CD14-positive monocyte (primary cell): ENCODE measurements around the gene H1-8. TPM values are rescaled to one million over a fixed set of nuclear protein-coding genes. Genes with fewer than 3 reads are reported as not detected.

Experiments used
- DNase-seq, 3 donors: peaks; one replicate each; pipeline ENCODE4 v3.0.0-alpha.2; 2011 to 2022
- H2AFZ ChIP-seq: 2 replicates; pipeline ENCODE4 v1.6.0; 2012; ENCODE audit warnings: mild to moderate bottlenecking, low read depth, low read length, inconsistent platforms; ENCODE audit not compliant: insufficient read depth, poor library complexity, severe bottlenecking
- H3K27ac ChIP-seq, 2 donors: 1 replicate in 1 of 2; 2 replicates in 1 of 2; pipeline ENCODE4 v1.5.1; 2012 to 2013; ENCODE audit warnings: low read length in 2 of 2, control low read depth in 1 of 2, inconsistent platforms in 1 of 2, low read depth in 1 of 2, mild to moderate bottlenecking in 1 of 2
- H3K27me3 ChIP-seq, 2 donors: one replicate each; pipeline versions ENCODE4 v1.6.0 to v1.6.1; 2011 to 2013; ENCODE audit warnings: low read length in 2 of 2; ENCODE audit not compliant: control insufficient read depth in 2 of 2, insufficient read depth in 2 of 2
- H3K36me3 ChIP-seq, 2 donors: replicated peaks in 1 of 2; 1 replicate in 1 of 2; 2 replicates in 1 of 2; pipeline versions ENCODE4 v1.5.1 to v1.6.1; 2012 to 2013; ENCODE audit warnings: low read length in 2 of 2, control low read depth in 1 of 2, inconsistent platforms in 1 of 2, mild to moderate bottlenecking in 1 of 2; ENCODE audit not compliant: insufficient read depth in 2 of 2, control insufficient read depth in 1 of 2
- H3K4me1 ChIP-seq, 2 donors: 1 replicate in 1 of 2; 2 replicates in 1 of 2; pipeline versions ENCODE4 v1.5.1 to v1.6.1; 2012 to 2013; ENCODE audit warnings: low read length in 2 of 2, control low read depth in 1 of 2, inconsistent platforms in 1 of 2, mild to moderate bottlenecking in 1 of 2, moderate library complexity in 1 of 2; ENCODE audit not compliant: insufficient read depth in 2 of 2, control insufficient read depth in 1 of 2
- H3K4me2 ChIP-seq: replicated peaks from 2 replicates; pipeline ENCODE3; 2012; ENCODE audit warnings: low read length, moderate library complexity, mild to moderate bottlenecking; ENCODE audit not compliant: poor library complexity, severe bottlenecking; ENCODE audit errors: extremely low read depth
- H3K4me3 ChIP-seq, 3 experiments: fragments of 200-600 bp in 1 of 3; sonication (generic) in 1 of 3; replicated peaks in 1 of 3; 1 replicate in 2 of 3; 2 replicates in 1 of 3; pipeline ENCODE4 v1.5.1; 2011 to 2013; ENCODE audit warnings: low read length in 3 of 3, mild to moderate bottlenecking in 3 of 3, control low read depth in 2 of 3, low read depth in 2 of 3, inconsistent platforms in 1 of 3, moderate library complexity in 1 of 3
- H3K79me2 ChIP-seq: 2 replicates; pipeline ENCODE4 v1.6.0; 2012; ENCODE audit warnings: mild to moderate bottlenecking, control low read depth, inconsistent platforms, low read length, moderate library complexity; ENCODE audit not compliant: insufficient read depth
- H3K9ac ChIP-seq: 2 replicates; pipeline ENCODE4 v1.6.0; 2017; ENCODE audit warnings: low read length, mild to moderate bottlenecking; ENCODE audit not compliant: insufficient read depth, poor library complexity, severe bottlenecking
- H3K9me3 ChIP-seq, 2 donors: replicated peaks in 1 of 2; 1 replicate in 1 of 2; 2 replicates in 1 of 2; pipeline versions ENCODE4 v1.5.1 to v1.6.1; 2012 to 2013; ENCODE audit warnings: low read length in 2 of 2, control low read depth in 1 of 2; ENCODE audit not compliant: control insufficient read depth in 1 of 2, insufficient read depth in 1 of 2
- H4K20me1 ChIP-seq: 2 replicates; pipeline ENCODE4 v1.6.0; 2012; ENCODE audit warnings: mild to moderate bottlenecking, low read length, control low read depth, moderate library complexity; ENCODE audit not compliant: insufficient read depth
- H3K27ac Mint-ChIP-seq, 7 donors: one replicate each; pipeline ENCODE4 v1.8.0; 2020; ENCODE audit warnings: mild to moderate bottlenecking in 7 of 7, mixed read lengths in 7 of 7, moderate library complexity in 6 of 7, inconsistent platforms in 2 of 7
- H3K27me3 Mint-ChIP-seq, 3 donors: one replicate each; pipeline ENCODE4 v1.8.0; 2021 to 2022; ENCODE audit warnings: low read depth in 3 of 3, mild to moderate bottlenecking in 3 of 3, mixed read lengths in 3 of 3, moderate library complexity in 3 of 3, inconsistent platforms in 1 of 3
- H3K36me3 Mint-ChIP-seq, 2 donors: one replicate each; pipeline ENCODE4 v1.8.0; 2020; ENCODE audit warnings: mixed read lengths in 2 of 2, inconsistent platforms in 1 of 2, mild to moderate bottlenecking in 1 of 2
- H3K4me1 Mint-ChIP-seq: one replicate; pipeline ENCODE4 v1.8.0; 2020; ENCODE audit warnings: mild to moderate bottlenecking, mixed read lengths
- H3K4me3 Mint-ChIP-seq, 2 donors: one replicate each; pipeline ENCODE4 v1.8.0; 2020; ENCODE audit warnings: mild to moderate bottlenecking in 2 of 2, mixed read lengths in 2 of 2, moderate library complexity in 1 of 2
- H3K9me3 Mint-ChIP-seq, 7 donors: one replicate each; pipeline ENCODE4 v1.8.0; 2020 to 2022; ENCODE audit warnings: mixed read lengths in 7 of 7, mild to moderate bottlenecking in 6 of 7, moderate library complexity in 6 of 7, inconsistent platforms in 2 of 7
- CTCF ChIP-seq: fragments of 200-600 bp; IDR thresholded peaks from one replicate; pipeline ENCODE4 v1.8.0; 2022; ENCODE audit warnings: antibody characterized with exemption, mild to moderate bottlenecking
- WGBS: methylation state at CpG from one replicate; pipeline ENCODE4 v1.1.5; 2013; ENCODE audit warnings: missing lambda C conversion rate; ENCODE audit not compliant: insufficient coverage; 5-methylcytosine and 5-hydroxymethylcytosine counted together
- intact Hi-C, 2 donors: fragments of 100-400 bp; cut with micrococcal nuclease; formaldehyde crosslinking; loops; one replicate each; pipeline versions ENCODE4 v1.15.0 to v1.15.1; 2023
- polyA plus RNA-seq, 3 donors: library from polyadenylated mRNA; depleted of rRNA in 1 of 3; unstranded in 2 of 3; stranded (reverse) in 1 of 3; fragments of 300-500 nt in 2 of 3; fragments of >200 nt in 1 of 3; fragmentation: Illumina TruSeq in 2 of 3; gene quantifications; 1 replicate in 2 of 3; 2 replicates in 1 of 3; pipeline ENCODE4 v1.2.3, GENCODE V29; 2012 to 2021

The H1-8 gene
- polyA plus RNA-seq, 3 donors, result not detected

GRCh38 chr3:129520960-129521359, 22.0 kb upstream of the H1-8 start:
- H3K27me3 Mint-ChIP-seq, result peaks cover 0 to 3% (median 0%) of the 10 kb centered on the region in 3 donors
- no peak for TF ChIP-seq CTCF
- H3K79me2 ChIP-seq, result no peaks in the 10 kb centered on the region
- no peak overlapping the region for H2AFZ ChIP-seq
- no peak overlapping the region for H3K27ac ChIP-seq
- H3K27me3 ChIP-seq, result no peaks in the 10 kb centered on the region
- H4K20me1 ChIP-seq, result no peaks in the 10 kb centered on the region
- intact Hi-C loops, result no loop called here
- H3K4me3 Mint-ChIP-seq, result no peak overlapping the region
- no peak overlapping the region for H3K4me3 ChIP-seq
- peaks cover 0 to 5% (median 0%) of the 10 kb centered on the region in 7 donors for H3K9me3 Mint-ChIP-seq
- H3K36me3 ChIP-seq, result peaks cover 6 to 14% of the 10 kb centered on the region in 2 donors
- DNase-seq, result no peak
- no peak overlapping the region for H3K27ac Mint-ChIP-seq
- H3K9ac ChIP-seq, result no peak overlapping the region
- H3K9me3 ChIP-seq, result no peaks in the 10 kb centered on the region
- H3K4me1 Mint-ChIP-seq, result peaks cover 30% of the 10 kb centered on the region
- H3K4me2 ChIP-seq, result no peak overlapping the region
- 85% methylated on average over 3 of the region's 4 CpGs for WGBS
- peaks cover 28 to 35% of the 10 kb centered on the region in 2 donors for H3K36me3 Mint-ChIP-seq
- peaks cover 30 to 31% of the 10 kb centered on the region in 2 donors for H3K4me1 ChIP-seq

- Mint-ChIP-seq H3K4me1 (peaks cover 36% of the 10 kb centered on the region), H3K36me3 (peaks cover 21 to 28% of the 10 kb centered on the region in 2 donors), H3K27me3 (peaks cover 0 to 3% (median 0%) of the 10 kb centered on the region in 3 donors), H3K4me3 (no peak overlapping the region), H3K9me3 (peaks cover 0 to 1% (median 0%) of the 10 kb centered on the region in 7 donors), H3K27ac (no peak overlapping the region)
- Histone ChIP-seq H4K20me1 (no peaks in the 10 kb centered on the region), H3K79me2 (no peaks in the 10 kb centered on the region), H3K9ac (no peak overlapping the region), H3K27me3 (no peaks in the 10 kb centered on the region), H3K4me3 (no peak overlapping the region), H3K9me3 (no peaks in the 10 kb centered on the region), H3K4me1 (peaks cover 37% of the 10 kb centered on the region in 2 donors), H3K36me3 (peaks cover 4 to 7% of the 10 kb centered on the region in 2 donors), H3K27ac (no peak overlapping the region), H3K4me2 (no peak overlapping the region), H2AFZ (no peak overlapping the region)
- intact Hi-C loops, result no loop called here
- no peak for DNase-seq
- 96% methylated on average over 3 of the region's 8 CpGs for WGBS
- no peak for TF ChIP-seq CTCF
These were observed 21.4 kb upstream of the H1-8 start for GRCh38 chr3:129521611-129522010.
